ENCODE measurements around the gene FARSA. TPM values are rescaled to one million over a fixed set of nuclear protein-coding genes. Genes with fewer than 3 reads are reported as not detected.

Gene FARSA
- total RNA-seq, 2 donors from 2014 or later = 25.9 to 35.6 TPM

DNA sequence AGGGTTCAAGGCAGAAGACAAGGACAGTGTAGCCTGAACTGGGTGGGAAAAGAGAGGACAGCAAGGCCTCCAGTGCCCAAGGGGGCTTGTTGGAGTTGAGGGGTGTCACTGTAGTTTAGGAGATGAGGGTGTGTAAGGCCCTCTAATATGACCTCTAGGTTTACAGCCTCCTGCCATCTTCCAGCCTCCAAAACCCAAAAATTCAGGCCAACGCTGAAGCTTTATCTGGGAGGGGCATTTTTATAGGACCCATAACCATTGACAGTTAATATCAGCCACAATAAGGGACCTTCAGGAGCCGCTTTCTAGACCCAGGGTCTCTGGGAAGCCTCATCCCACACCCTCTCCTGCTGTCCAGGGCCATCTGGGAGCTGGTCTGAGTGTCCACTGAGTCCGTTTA lies 49.3 kb downstream of the FARSA start:
- peaks cover 0 to 6% (median 0%) of the 10 kb centered on the region in 3 donors for H3K9me3 ChIP-seq
- no peak overlapping the region for H3K27ac ChIP-seq
- ATAC-seq (no peak), DNase-seq (no peak)
- H3K27me3 ChIP-seq = no peaks in the 10 kb centered on the region
- peaks cover 25% of the 10 kb centered on the region for H3K4me1 ChIP-seq
- H3K4me3 ChIP-seq = no peak overlapping the region
- intact Hi-C loops (cut with DNase I) = no loop called here
- TF ChIP-seq POLR2A (IDR thresholded peaks at IDR 0.05) = no peak
- TF ChIP-seq, protein P1, sequence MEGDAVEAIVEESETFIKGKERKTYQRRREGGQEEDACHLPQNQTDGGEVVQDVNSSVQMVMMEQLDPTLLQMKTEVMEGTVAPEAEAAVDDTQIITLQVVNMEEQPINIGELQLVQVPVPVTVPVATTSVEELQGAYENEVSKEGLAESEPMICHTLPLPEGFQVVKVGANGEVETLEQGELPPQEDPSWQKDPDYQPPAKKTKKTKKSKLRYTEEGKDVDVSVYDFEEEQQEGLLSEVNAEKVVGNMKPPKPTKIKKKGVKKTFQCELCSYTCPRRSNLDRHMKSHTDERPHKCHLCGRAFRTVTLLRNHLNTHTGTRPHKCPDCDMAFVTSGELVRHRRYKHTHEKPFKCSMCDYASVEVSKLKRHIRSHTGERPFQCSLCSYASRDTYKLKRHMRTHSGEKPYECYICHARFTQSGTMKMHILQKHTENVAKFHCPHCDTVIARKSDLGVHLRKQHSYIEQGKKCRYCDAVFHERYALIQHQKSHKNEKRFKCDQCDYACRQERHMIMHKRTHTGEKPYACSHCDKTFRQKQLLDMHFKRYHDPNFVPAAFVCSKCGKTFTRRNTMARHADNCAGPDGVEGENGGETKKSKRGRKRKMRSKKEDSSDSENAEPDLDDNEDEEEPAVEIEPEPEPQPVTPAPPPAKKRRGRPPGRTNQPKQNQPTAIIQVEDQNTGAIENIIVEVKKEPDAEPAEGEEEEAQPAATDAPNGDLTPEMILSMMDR (IDR thresholded peaks at IDR 0.05) = no peak
- no peaks in the 10 kb centered on the region for H3K36me3 ChIP-seq (replicated peaks in 1 of 2; ENCODE audit: insufficient read depth in 1 of 2, low read depth in 2 of 2)
- 100% methylated on average over 3 of the region's 3 CpGs for WGBS, 2 donors

DNA sequence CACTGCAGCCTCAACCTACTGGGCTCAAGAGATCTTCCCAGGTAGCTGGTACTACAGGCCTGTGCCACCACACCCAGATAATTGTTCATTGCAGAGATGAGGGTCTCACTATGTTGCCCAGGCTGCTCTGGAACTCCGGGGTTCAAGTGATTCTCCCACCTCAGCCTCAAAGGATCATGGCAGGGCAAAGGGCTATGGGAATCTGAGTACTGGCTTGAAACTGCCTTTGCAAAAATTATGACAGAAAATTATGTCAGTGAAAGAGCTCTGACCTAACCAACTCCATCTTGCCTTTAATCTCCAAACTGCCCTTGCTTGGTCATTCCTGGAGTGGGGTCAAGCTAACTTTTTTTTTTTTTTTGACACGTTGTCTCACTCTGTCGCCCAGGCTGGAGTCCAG lies 50.9 kb downstream of the FARSA start:
- Histone ChIP-seq H3K9me3 (peaks cover 0 to 6% (median 0%) of the 10 kb centered on the region in 3 donors), H3K27ac (no peak overlapping the region), H3K27me3 (no peaks in the 10 kb centered on the region), H3K36me3 (replicated peaks in 1 of 2; ENCODE audit: insufficient read depth in 1 of 2, low read depth in 2 of 2) (no peaks in the 10 kb centered on the region), H3K4me1 (peaks cover 25% of the 10 kb centered on the region), H3K4me3 (no peak overlapping the region)
- ATAC-seq (no peak), DNase-seq (no peak)
- TF ChIP-seq POLR2A (IDR thresholded peaks at IDR 0.05) = no peak
- TF ChIP-seq, protein P1 (IDR thresholded peaks at IDR 0.05) = no peak
- WGBS, 2 donors = 93 to 94% methylated on average over 3 of the region's 3 CpGs
- intact Hi-C loops (cut with DNase I) = no loop called here

DNA sequence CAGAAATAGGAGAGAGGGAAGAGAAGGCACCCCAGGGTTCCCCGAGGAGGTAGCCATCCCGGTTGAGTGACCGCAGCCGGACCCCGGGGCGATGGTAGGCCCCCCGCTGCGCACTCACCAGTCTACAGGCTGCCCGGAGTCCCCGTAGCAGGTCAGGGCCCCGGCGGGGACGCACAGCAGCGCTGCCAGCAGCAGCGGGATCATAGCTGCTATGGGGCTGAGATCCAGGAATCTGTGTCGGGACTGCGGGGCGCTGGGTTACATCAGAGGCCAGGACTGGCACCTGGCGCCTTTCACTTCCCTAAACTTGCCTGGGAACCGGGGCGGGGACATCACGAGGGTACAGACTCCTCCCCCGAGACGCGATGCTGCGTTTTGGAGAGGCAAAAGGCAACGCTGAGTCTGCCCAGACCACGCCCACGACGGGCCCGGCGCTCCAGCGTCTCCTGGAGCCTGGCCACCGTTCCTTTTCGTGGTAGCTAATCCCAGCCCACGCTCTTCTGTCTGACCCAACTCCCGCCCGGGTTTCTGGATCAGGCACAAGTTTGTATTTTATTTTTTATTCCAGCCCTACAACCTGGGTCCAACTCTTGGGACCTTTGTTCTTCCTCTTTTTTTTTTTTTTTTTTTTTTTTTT lies 52.2 kb downstream of the FARSA start, which contains the start of gene DNASE2:
TSS of gene DNASE2 (minus strand) at position 278 of the 637 bp plus-strand sequence. CDS start at position 204, 74 bp downstream.
- DNase-seq (peak; percentile 99), ATAC-seq (peak; percentile 92)
- Histone ChIP-seq H3K36me3 (replicated peaks in 1 of 2; ENCODE audit: insufficient read depth in 1 of 2, low read depth in 2 of 2) (no peaks in the 10 kb centered on the region), H3K4me3 (peak within 1 kb of the TSS; percentile 46 to 63), H3K27ac (peak within 1 kb of the TSS; percentile 85 to 98 (median 90)), H3K9me3 (peaks cover 0 to 6% (median 0%) of the 10 kb centered on the region in 3 donors), H3K27me3 (no peaks in the 10 kb centered on the region), H3K4me1 (peaks cover 25% of the 10 kb centered on the region)
- intact Hi-C loops (cut with DNase I) = no loop called here
- WGBS, 2 donors = 1 to 2% methylated on average over 20 to 38 of the region's 38 CpGs
- TF ChIP-seq POLR2A (IDR thresholded peaks at IDR 0.05) = peak; percentile 95 to 99 (median 98)
- TF ChIP-seq, protein P1 (IDR thresholded peaks at IDR 0.05) = no peak

DNA sequence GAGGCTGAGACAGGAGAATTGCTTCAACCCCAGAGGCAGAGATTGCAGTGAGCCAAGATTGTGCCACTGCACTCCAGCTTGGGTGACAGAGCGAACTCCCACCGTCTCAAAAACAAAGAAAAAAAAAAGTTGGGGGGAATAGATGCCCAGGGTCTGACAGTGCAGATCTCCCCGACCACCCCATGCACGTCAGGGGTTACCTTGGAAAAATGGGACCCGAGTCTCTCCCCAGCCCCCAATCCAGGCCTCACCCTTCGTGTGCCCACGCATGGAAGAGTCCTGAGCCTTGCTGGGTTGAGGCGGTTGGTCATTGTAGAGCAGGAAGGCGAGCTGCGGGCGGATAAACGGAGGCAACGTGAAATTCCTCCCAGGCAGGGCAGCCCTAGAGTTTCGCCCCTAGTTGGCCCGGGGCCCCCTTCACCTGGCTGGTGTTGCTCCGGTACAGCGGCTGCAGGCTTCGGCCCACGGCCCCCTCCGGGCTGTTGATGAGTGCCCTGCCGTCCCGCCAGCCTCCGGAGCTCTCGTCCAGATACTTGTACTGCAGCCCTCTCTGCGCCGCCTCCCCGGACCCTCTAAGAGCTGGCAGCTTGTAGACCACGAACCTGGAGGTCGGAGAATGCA lies 52.9 kb downstream of the FARSA start:
- peak overlapping the region; percentile 85 to 98 (median 90) for H3K27ac ChIP-seq
- intact Hi-C loops (cut with DNase I) = no loop called here
- H3K4me1 ChIP-seq = peaks cover 21% of the 10 kb centered on the region
- peaks cover 0 to 6% (median 0%) of the 10 kb centered on the region in 3 donors for H3K9me3 ChIP-seq
- H3K36me3 ChIP-seq (replicated peaks in 1 of 2; ENCODE audit: insufficient read depth in 1 of 2, low read depth in 2 of 2) = no peaks in the 10 kb centered on the region
- 7 to 19% methylated on average over 7 to 29 of the region's 29 CpGs for WGBS, 2 donors
- TF ChIP-seq, protein P1 (IDR thresholded peaks at IDR 0.05) = no peak
- no peak for TF ChIP-seq POLR2A (IDR thresholded peaks at IDR 0.05)
- peak; percentile 34 to 50 (median 49) for DNase-seq
- peak; percentile 21 for ATAC-seq
- peak overlapping the region; percentile 46 to 63 for H3K4me3 ChIP-seq
- H3K27me3 ChIP-seq = no peaks in the 10 kb centered on the region

Data from body of pancreas (tissue), 4 donors.